Lower leg skin (tissue), 3 donors: ENCODE measurements around the gene TMEM225B.

Experiments
- CTCF ChIP-seq, 3 donors: fragments of 450-650 bp; IDR thresholded peaks; one replicate each; pipeline ENCODE4 v1.5.1; 2016; ENCODE audit warnings: antibody characterized with exemption in 3 of 3, mild to moderate bottlenecking in 3 of 3, moderate library complexity in 2 of 3
- POLR2A ChIP-seq, 2 donors: fragments of 450-650 bp; IDR thresholded peaks; one replicate each; pipeline ENCODE4 v1.6.1; 2016 to 2017; ENCODE audit warnings: antibody characterized with exemption in 2 of 2, mild to moderate bottlenecking in 1 of 2, moderate library complexity in 1 of 2

DNA sequence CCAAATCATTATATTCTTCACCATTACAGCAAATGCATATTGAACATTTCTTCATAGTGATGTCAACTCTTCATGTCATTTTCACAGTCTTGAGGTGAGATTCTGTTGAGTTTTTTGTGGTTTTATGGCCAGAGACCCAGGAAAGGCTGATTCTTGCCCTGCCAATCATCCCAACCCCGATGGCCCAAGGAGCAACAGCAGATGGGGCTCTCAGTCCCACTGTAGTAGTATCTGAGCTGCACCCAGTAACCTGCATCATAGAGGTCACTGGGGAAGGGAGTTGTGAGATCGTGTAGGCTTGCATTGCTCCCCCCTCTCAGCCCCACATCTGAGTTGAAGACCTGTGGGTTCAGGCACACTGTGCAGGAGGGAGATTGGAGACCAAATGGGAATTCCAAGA lies 45.4 kb downstream of the TMEM225B start:
- TF ChIP-seq CTCF (IDR thresholded peaks at IDR 0.05) = no peak
- TF ChIP-seq POLR2A (IDR thresholded peaks at IDR 0.05) = no peak
